Spleen (tissue), 11 donors: ENCODE measurements around the gene RHBDF2. TPM values are rescaled to one million over a fixed set of nuclear protein-coding genes. Genes with fewer than 3 reads are reported as not detected.

ENCODE experiments used
- DNase-seq: peaks from one replicate; pipeline ENCODE4 v3.0.0-alpha.2; 2020
- H3K27ac ChIP-seq, 8 donors: fragments of 200-600 bp; sonication (generic) in 7 of 8; 1 replicate in 4 of 8; 2 replicates in 4 of 8; pipeline versions ENCODE4 v1.5.0 to v1.8.0; 2016 to 2021; ENCODE audit warnings: inconsistent platforms in 4 of 8, mild to moderate bottlenecking in 4 of 8, moderate library complexity in 1 of 8
- H3K27me3 ChIP-seq, 7 donors: fragments of 200-600 bp; sonication (generic) in 6 of 7; replicated peaks in 1 of 7; 1 replicate in 4 of 7; 2 replicates in 3 of 7; pipeline versions ENCODE4 v1.5.0 to v1.8.0; 2016 to 2021; ENCODE audit warnings: inconsistent platforms in 3 of 7, mild to moderate bottlenecking in 1 of 7
- H3K36me3 ChIP-seq, 6 donors: fragments of 200-600 bp; sonication (generic) in 5 of 6; 1 replicate in 4 of 6; 2 replicates in 2 of 6; pipeline versions ENCODE4 v1.5.0 to v1.8.0; 2016 to 2021; ENCODE audit warnings: inconsistent platforms in 2 of 6
- H3K4me1 ChIP-seq, 6 donors: fragments of 200-600 bp; sonication (generic) in 5 of 6; 1 replicate in 3 of 6; 2 replicates in 3 of 6; pipeline versions ENCODE4 v1.5.0 to v1.8.0; 2016 to 2021; ENCODE audit warnings: inconsistent platforms in 3 of 6
- H3K4me3 ChIP-seq, 8 donors: fragments of 200-600 bp; sonication (generic) in 7 of 8; 1 replicate in 4 of 8; 2 replicates in 4 of 8; pipeline versions ENCODE4 v1.5.0 to v1.8.0; 2016 to 2021; ENCODE audit warnings: inconsistent platforms in 4 of 8, mild to moderate bottlenecking in 4 of 8, moderate library complexity in 2 of 8
- H3K9me3 ChIP-seq, 8 donors: fragments of 200-600 bp; sonication (generic) in 7 of 8; 1 replicate in 4 of 8; 2 replicates in 4 of 8; pipeline versions ENCODE4 v1.5.0 to v1.8.0; 2016 to 2021; ENCODE audit warnings: inconsistent platforms in 4 of 8
- POLR2A ChIP-seq, 3 donors: fragments of 450-650 bp; IDR thresholded peaks; one replicate each; pipeline ENCODE4 v1.5.1; 2017; ENCODE audit warnings: antibody characterized with exemption in 3 of 3, mild to moderate bottlenecking in 1 of 3
- POLR2AphosphoS5 ChIP-seq, 3 donors: sonication (generic); formaldehyde crosslinking; IDR thresholded peaks; one replicate each; pipeline ENCODE4 v1.5.1; 2017; ENCODE audit warnings: antibody characterized with exemption in 3 of 3
- WGBS, 5 donors: extraction: QIAGEN DNeasy Blood & Tissue Kit in 3 of 5; methylation state at CpG; one replicate each; pipeline versions ENCODE4 v1.1.5 to v1.1.7; 2013 to 2018; 5-methylcytosine and 5-hydroxymethylcytosine counted together
- intact Hi-C: fragments of 100-400 bp; cut with DNase I; formaldehyde crosslinking; loops from one replicate; pipeline ENCODE4 v1.15.0; 2023; ENCODE audit warnings: low total_unique reads
- polyA plus RNA-seq, 3 donors: library from polyadenylated mRNA; stranded (reverse); fragments of 200-250 nt; gene quantifications; one replicate each; pipeline ENCODE4 v1.2.1, GENCODE V29; 2013
- total RNA-seq, 7 donors: library from RNA; depleted of rRNA in 3 of 7; stranded (reverse); fragments of >200 nt in 3 of 7; fragmentation: NEBNext Ultra II Directional in 4 of 7; extraction: Animal tissue kit (Norgen Biotek cat#: 25700) in 4 of 7; gene quantifications; one replicate each; pipeline versions ENCODE4 v1.1.0 to v1.2.1, GENCODE V29; 2016 to 2021
- TF ChIP-seq, protein P1 (sequence below), 11 experiments: fragments of 200-600 bp in 7 of 11; fragments of 450-650 bp in 4 of 11; sonication (generic) in 4 of 11; IDR thresholded peaks in 8 of 11; conservative IDR thresholded peaks in 3 of 11; 1 replicate in 7 of 11; 2 replicates in 4 of 11; pipeline versions ENCODE4 v1.4.0 to v1.8.0; 2016 to 2021; ENCODE audit warnings: antibody characterized with exemption in 11 of 11, inconsistent platforms in 4 of 11, mild to moderate bottlenecking in 1 of 11
- donor health status: healthy with polysubstance abuse.
- donor health status: DM: no; HTN: no; CAD: no; lungs with moderate emphysema.
- donor health status: DM: no; HTN: no; CAD: no.
- donor health status: Bipolar disorder and iron deficiency.
- donor health status: healthy.
- donor health status: DM: no; HTN: no; CAD: no.
- donor health status: DM: yes; HTN: yes; CAD: no.

The RHBDF2 gene
- total and polyA plus RNA-seq, 10 donors, result 31.4 to 147 (median 97.9) TPM

- Histone ChIP-seq H3K27ac (no peak overlapping the region), H3K4me3 (no peak overlapping the region), H3K4me1 (peaks cover 5 to 93% (median 65%) of the 10 kb centered on the region in 6 donors), H3K9me3 (no peaks in the 10 kb centered on the region), H3K36me3 (no peaks in the 10 kb centered on the region), H3K27me3 (no peaks in the 10 kb centered on the region)
- WGBS, 5 donors, result 63 to 74% (median 69%) methylated on average over 9 of the region's 9 CpGs
- no peak for TF ChIP-seq POLR2AphosphoS5 (IDR thresholded peaks at IDR 0.05)
- no peak for TF ChIP-seq POLR2A (IDR thresholded peaks at IDR 0.05)
- TF ChIP-seq, protein P1, sequence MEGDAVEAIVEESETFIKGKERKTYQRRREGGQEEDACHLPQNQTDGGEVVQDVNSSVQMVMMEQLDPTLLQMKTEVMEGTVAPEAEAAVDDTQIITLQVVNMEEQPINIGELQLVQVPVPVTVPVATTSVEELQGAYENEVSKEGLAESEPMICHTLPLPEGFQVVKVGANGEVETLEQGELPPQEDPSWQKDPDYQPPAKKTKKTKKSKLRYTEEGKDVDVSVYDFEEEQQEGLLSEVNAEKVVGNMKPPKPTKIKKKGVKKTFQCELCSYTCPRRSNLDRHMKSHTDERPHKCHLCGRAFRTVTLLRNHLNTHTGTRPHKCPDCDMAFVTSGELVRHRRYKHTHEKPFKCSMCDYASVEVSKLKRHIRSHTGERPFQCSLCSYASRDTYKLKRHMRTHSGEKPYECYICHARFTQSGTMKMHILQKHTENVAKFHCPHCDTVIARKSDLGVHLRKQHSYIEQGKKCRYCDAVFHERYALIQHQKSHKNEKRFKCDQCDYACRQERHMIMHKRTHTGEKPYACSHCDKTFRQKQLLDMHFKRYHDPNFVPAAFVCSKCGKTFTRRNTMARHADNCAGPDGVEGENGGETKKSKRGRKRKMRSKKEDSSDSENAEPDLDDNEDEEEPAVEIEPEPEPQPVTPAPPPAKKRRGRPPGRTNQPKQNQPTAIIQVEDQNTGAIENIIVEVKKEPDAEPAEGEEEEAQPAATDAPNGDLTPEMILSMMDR (IDR thresholded peaks at IDR 0.05 in 8 of 11, conservative IDR thresholded peaks at IDR 0.05 in 3 of 11), result no peak
- intact Hi-C loops, result no loop called here
- DNase-seq, result no peak
These were observed 56.5 kb downstream of the RHBDF2 start for GRCh38 chr17:76444518-76445311.

GRCh38 chr17:76442341-76443338, 58.6 kb downstream of the RHBDF2 start:
- Histone ChIP-seq H3K9me3 (no peaks in the 10 kb centered on the region), H3K4me3 (no peak overlapping the region), H3K27ac (peak overlapping the region in 1 of 8 donors; percentile 24), H3K36me3 (no peaks in the 10 kb centered on the region), H3K27me3 (no peaks in the 10 kb centered on the region), H3K4me1 (peaks cover 5 to 92% (median 62%) of the 10 kb centered on the region in 6 donors)
- intact Hi-C loops, result no loop called here
- TF ChIP-seq, protein P1 (IDR thresholded peaks at IDR 0.05 in 8 of 11, conservative IDR thresholded peaks at IDR 0.05 in 3 of 11), result no peak
- TF ChIP-seq POLR2AphosphoS5 (IDR thresholded peaks at IDR 0.05) (no peak), POLR2A (IDR thresholded peaks at IDR 0.05) (no peak)
- WGBS, 5 donors, result 71 to 92% (median 83%) methylated on average over 8 of the region's 8 CpGs
- no peak for DNase-seq

GRCh38 chr17:76441686-76442340, 59.4 kb downstream of the RHBDF2 start:
- no peak for DNase-seq
- H3K27me3 ChIP-seq, result no peaks in the 10 kb centered on the region
- no peaks in the 10 kb centered on the region for H3K36me3 ChIP-seq
- intact Hi-C loops, result no loop called here
- TF ChIP-seq POLR2A (IDR thresholded peaks at IDR 0.05), result no peak
- TF ChIP-seq, protein P1 (IDR thresholded peaks at IDR 0.05 in 8 of 11, conservative IDR thresholded peaks at IDR 0.05 in 3 of 11), result no peak
- no peak for TF ChIP-seq POLR2AphosphoS5 (IDR thresholded peaks at IDR 0.05)
- no peak overlapping the region for H3K27ac ChIP-seq
- 74 to 86% (median 77%) methylated on average over 13 of the region's 13 CpGs for WGBS, 5 donors
- H3K4me3 ChIP-seq, result no peak overlapping the region
- peaks cover 5 to 88% (median 55%) of the 10 kb centered on the region in 6 donors for H3K4me1 ChIP-seq
- no peaks in the 10 kb centered on the region for H3K9me3 ChIP-seq
